Iris pigment epithelial cell (primary cell): ENCODE results near the gene BCAS3.

Experiments
- DNase-seq: peaks from one replicate; pipeline ENCODE4 v3.0.0-alpha.2; 2011; ENCODE audit warnings: low read depth

BCAS3 gene

GRCh38 chr17:61322325-61323002, 644.8 kb downstream of the BCAS3 start:
- DNase-seq, result no peak

- no peak for DNase-seq
These were observed 645.6 kb downstream of the BCAS3 start for GRCh38 chr17:61323003-61323908.

GRCh38 chr17:61323909-61324868, 646.5 kb downstream of the BCAS3 start:
- peak; percentile 66 for DNase-seq

GRCh38 chr17:61324950-61325349, 647.3 kb downstream of the BCAS3 start:
- DNase-seq, result no peak

GRCh38 chr17:61325382-61326073, 647.9 kb downstream of the BCAS3 start:
- DNase-seq, result peak; percentile 27

- DNase-seq, result no peak
These were observed 648.7 kb downstream of the BCAS3 start for GRCh38 chr17:61326330-61326729.

GRCh38 chr17:61328351-61328750, 650.7 kb downstream of the BCAS3 start:
- no peak for DNase-seq

GRCh38 chr17:61330174-61331150, 652.8 kb downstream of the BCAS3 start:
- no peak for DNase-seq

GRCh38 chr17:61331178-61331577, 653.5 kb downstream of the BCAS3 start:
- no peak for DNase-seq

GRCh38 chr17:61331886-61332285, 654.2 kb downstream of the BCAS3 start:
- no peak for DNase-seq

- no peak for DNase-seq
These were observed 655.5 kb downstream of the BCAS3 start for GRCh38 chr17:61333136-61333535.

- DNase-seq, result no peak
These were observed 657.0 kb downstream of the BCAS3 start for GRCh38 chr17:61334673-61335072.

- DNase-seq, result peak; percentile 53
These were observed 657.6 kb downstream of the BCAS3 start for GRCh38 chr17:61335105-61335844.

- DNase-seq, result peak; percentile 41
These were observed 658.4 kb downstream of the BCAS3 start for GRCh38 chr17:61335845-61336655.

- DNase-seq, result no peak
These were observed 659.6 kb downstream of the BCAS3 start for GRCh38 chr17:61337290-61337689.

GRCh38 chr17:61338000-61338798, 660.5 kb downstream of the BCAS3 start:
- peak; percentile 67 for DNase-seq

GRCh38 chr17:61338874-61339478, 661.3 kb downstream of the BCAS3 start:
- DNase-seq, result no peak
